ENCODE measurements around the gene SPON2.

SPON2 gene

GRCh38 chr4:1205586-1206298 is 33.4 kb upstream of the SPON2 start:
- Histone ChIP-seq H3K4me3 (ENCODE audit: low read length) (no peak overlapping the region), H3K36me3 (ENCODE audit: insufficient read depth, low read length) (no peaks in the 10 kb centered on the region), H2AFZ (ENCODE audit: low read depth, low read length) (no peak overlapping the region), H3K27me3 (ENCODE audit: insufficient read depth, low read length) (no peaks in the 10 kb centered on the region), H3K4me1 (ENCODE audit: insufficient read depth, low read length) (peaks cover 16% of the 10 kb centered on the region), H3K9me3 (ENCODE audit: low read length) (no peaks in the 10 kb centered on the region)

- no peak overlapping the region for H2AFZ ChIP-seq (ENCODE audit: low read depth, low read length)
- H3K9me3 ChIP-seq (ENCODE audit: low read length), result no peaks in the 10 kb centered on the region
- H3K4me3 ChIP-seq (ENCODE audit: low read length), result no peak overlapping the region
- H3K36me3 ChIP-seq (ENCODE audit: insufficient read depth, low read length), result no peaks in the 10 kb centered on the region
- H3K4me1 ChIP-seq (ENCODE audit: insufficient read depth, low read length), result peaks cover 8% of the 10 kb centered on the region
- H3K27me3 ChIP-seq (ENCODE audit: insufficient read depth, low read length), result peaks cover 1% of the 10 kb centered on the region
Observed at GRCh38 chr4:1204828-1205585, 32.6 kb upstream of the SPON2 start.

- H2AFZ ChIP-seq (ENCODE audit: low read depth, low read length), result no peak overlapping the region
- H3K27me3 ChIP-seq (ENCODE audit: insufficient read depth, low read length), result peaks cover 2% of the 10 kb centered on the region
- H3K4me1 ChIP-seq (ENCODE audit: insufficient read depth, low read length), result peaks cover 3% of the 10 kb centered on the region
- H3K4me3 ChIP-seq (ENCODE audit: low read length), result no peak overlapping the region
- H3K9me3 ChIP-seq (ENCODE audit: low read length), result no peaks in the 10 kb centered on the region
- no peaks in the 10 kb centered on the region for H3K36me3 ChIP-seq (ENCODE audit: insufficient read depth, low read length)
Observed at GRCh38 chr4:1204286-1204827, 32.0 kb upstream of the SPON2 start.

- no peaks in the 10 kb centered on the region for H3K9me3 ChIP-seq (ENCODE audit: low read length)
- H3K4me1 ChIP-seq (ENCODE audit: insufficient read depth, low read length), result no peaks in the 10 kb centered on the region
- no peaks in the 10 kb centered on the region for H3K36me3 ChIP-seq (ENCODE audit: insufficient read depth, low read length)
- H2AFZ ChIP-seq (ENCODE audit: low read depth, low read length), result no peak overlapping the region
- H3K4me3 ChIP-seq (ENCODE audit: low read length), result no peak overlapping the region
- peaks cover 2% of the 10 kb centered on the region for H3K27me3 ChIP-seq (ENCODE audit: insufficient read depth, low read length)
Observed at GRCh38 chr4:1203026-1203616, 30.7 kb upstream of the SPON2 start.

- peaks cover 2% of the 10 kb centered on the region for H3K27me3 ChIP-seq (ENCODE audit: insufficient read depth, low read length)
- no peaks in the 10 kb centered on the region for H3K4me1 ChIP-seq (ENCODE audit: insufficient read depth, low read length)
- H3K36me3 ChIP-seq (ENCODE audit: insufficient read depth, low read length), result no peaks in the 10 kb centered on the region
- H2AFZ ChIP-seq (ENCODE audit: low read depth, low read length), result no peak overlapping the region
- H3K4me3 ChIP-seq (ENCODE audit: low read length), result no peak overlapping the region
- no peaks in the 10 kb centered on the region for H3K9me3 ChIP-seq (ENCODE audit: low read length)
Observed at GRCh38 chr4:1202526-1203011, 30.2 kb upstream of the SPON2 start.

- H2AFZ ChIP-seq (ENCODE audit: low read depth, low read length), result no peak overlapping the region
- H3K9me3 ChIP-seq (ENCODE audit: low read length), result no peaks in the 10 kb centered on the region
- no peaks in the 10 kb centered on the region for H3K36me3 ChIP-seq (ENCODE audit: insufficient read depth, low read length)
- peaks cover 3% of the 10 kb centered on the region for H3K27me3 ChIP-seq (ENCODE audit: insufficient read depth, low read length)
- H3K4me3 ChIP-seq (ENCODE audit: low read length), result no peak overlapping the region
- H3K4me1 ChIP-seq (ENCODE audit: insufficient read depth, low read length), result no peaks in the 10 kb centered on the region
Observed at GRCh38 chr4:1201851-1202525, 29.6 kb upstream of the SPON2 start.

GRCh38 chr4:1200425-1201035 is 28.1 kb upstream of the SPON2 start:
- Histone ChIP-seq H3K27me3 (ENCODE audit: insufficient read depth, low read length) (peaks cover 4% of the 10 kb centered on the region), H3K36me3 (ENCODE audit: insufficient read depth, low read length) (no peaks in the 10 kb centered on the region), H3K4me3 (ENCODE audit: low read length) (no peak overlapping the region), H2AFZ (ENCODE audit: low read depth, low read length) (no peak overlapping the region), H3K9me3 (ENCODE audit: low read length) (no peaks in the 10 kb centered on the region), H3K4me1 (ENCODE audit: insufficient read depth, low read length) (no peaks in the 10 kb centered on the region)

GRCh38 chr4:1199556-1200331 is 27.4 kb upstream of the SPON2 start:
- H3K4me3 ChIP-seq (ENCODE audit: low read length), result no peak overlapping the region
- no peaks in the 10 kb centered on the region for H3K36me3 ChIP-seq (ENCODE audit: insufficient read depth, low read length)

GRCh38 chr4:1198098-1198844 is 25.9 kb upstream of the SPON2 start:
- Histone ChIP-seq H3K9me3 (ENCODE audit: low read length) (no peaks in the 10 kb centered on the region), H2AFZ (ENCODE audit: low read depth, low read length) (no peak overlapping the region), H3K4me1 (ENCODE audit: insufficient read depth, low read length) (no peaks in the 10 kb centered on the region), H3K36me3 (ENCODE audit: insufficient read depth, low read length) (no peaks in the 10 kb centered on the region), H3K27me3 (ENCODE audit: insufficient read depth, low read length) (peaks cover 4% of the 10 kb centered on the region), H3K4me3 (ENCODE audit: low read length) (no peak overlapping the region)

More at GRCh38 chr4:1199556-1200331, 27.4 kb upstream of the SPON2 start:
- Histone ChIP-seq H3K27me3 (ENCODE audit: insufficient read depth, low read length) (peaks cover 4% of the 10 kb centered on the region), H3K4me1 (ENCODE audit: insufficient read depth, low read length) (no peaks in the 10 kb centered on the region), H3K9me3 (ENCODE audit: low read length) (no peaks in the 10 kb centered on the region), H2AFZ (ENCODE audit: low read depth, low read length) (no peak overlapping the region)

- H3K4me3 ChIP-seq (ENCODE audit: low read length), result no peak overlapping the region
- H3K36me3 ChIP-seq (ENCODE audit: insufficient read depth, low read length), result no peaks in the 10 kb centered on the region
- H3K4me1 ChIP-seq (ENCODE audit: insufficient read depth, low read length), result no peaks in the 10 kb centered on the region
- peaks cover 4% of the 10 kb centered on the region for H3K27me3 ChIP-seq (ENCODE audit: insufficient read depth, low read length)
- no peak overlapping the region for H2AFZ ChIP-seq (ENCODE audit: low read depth, low read length)
- H3K9me3 ChIP-seq (ENCODE audit: low read length), result peaks cover under 1% of the 10 kb centered on the region
Observed at GRCh38 chr4:1196421-1197183, 24.2 kb upstream of the SPON2 start.

GRCh38 chr4:1195891-1196401 is 23.6 kb upstream of the SPON2 start:
- H3K27me3 ChIP-seq (ENCODE audit: insufficient read depth, low read length), result peaks cover 4% of the 10 kb centered on the region
- H3K4me3 ChIP-seq (ENCODE audit: low read length), result no peak overlapping the region
- no peaks in the 10 kb centered on the region for H3K4me1 ChIP-seq (ENCODE audit: insufficient read depth, low read length)
- peaks cover 7% of the 10 kb centered on the region for H3K9me3 ChIP-seq (ENCODE audit: low read length)
- no peaks in the 10 kb centered on the region for H3K36me3 ChIP-seq (ENCODE audit: insufficient read depth, low read length)
- H2AFZ ChIP-seq (ENCODE audit: low read depth, low read length), result no peak overlapping the region

All from neuron (in vitro differentiated cells).